ENCODE data around the gene CD151. TPM values are rescaled to one million over a fixed set of nuclear protein-coding genes. Genes with fewer than 3 reads are reported as not detected.

CD151 gene
- total and polyA plus RNA-seq, 2 experiments from 2014 or later, result 62.9 to 109 TPM

- H2AFZ ChIP-seq, result peak within 1 kb of the TSS; percentile 94
- Mint-ChIP-seq H3K27me3 (ENCODE audit: insufficient read depth, low read depth, poor library complexity) (peaks cover 33% of the 10 kb centered on the region), H3K4me3 (peak within 1 kb of the TSS; percentile 94), H3K4me1 (peaks cover 24% of the 10 kb centered on the region), H3K9me3 (peaks cover 5% of the 10 kb centered on the region; the same call in 1 of the 3 replicates), H3K27ac (peak within 1 kb of the TSS; percentile 100), H3K36me3 (ENCODE audit: low read depth) (peaks cover 38% of the 10 kb centered on the region)
- TF ChIP-seq CREB1 (CRISPR knock-in tag; IDR thresholded peaks at IDR 0.05; ENCODE audit: low read depth), result peak; percentile 100
- TF ChIP-seq POLR2AphosphoS5 (IDR thresholded peaks at IDR 0.05; ENCODE audit: low read depth), result peak; percentile 82
- TF ChIP-seq, protein P1, sequence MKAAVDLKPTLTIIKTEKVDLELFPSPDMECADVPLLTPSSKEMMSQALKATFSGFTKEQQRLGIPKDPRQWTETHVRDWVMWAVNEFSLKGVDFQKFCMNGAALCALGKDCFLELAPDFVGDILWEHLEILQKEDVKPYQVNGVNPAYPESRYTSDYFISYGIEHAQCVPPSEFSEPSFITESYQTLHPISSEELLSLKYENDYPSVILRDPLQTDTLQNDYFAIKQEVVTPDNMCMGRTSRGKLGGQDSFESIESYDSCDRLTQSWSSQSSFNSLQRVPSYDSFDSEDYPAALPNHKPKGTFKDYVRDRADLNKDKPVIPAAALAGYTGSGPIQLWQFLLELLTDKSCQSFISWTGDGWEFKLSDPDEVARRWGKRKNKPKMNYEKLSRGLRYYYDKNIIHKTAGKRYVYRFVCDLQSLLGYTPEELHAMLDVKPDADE (IDR thresholded peaks at IDR 0.05), result peak; percentile 96
- TF ChIP-seq, protein P2, sequence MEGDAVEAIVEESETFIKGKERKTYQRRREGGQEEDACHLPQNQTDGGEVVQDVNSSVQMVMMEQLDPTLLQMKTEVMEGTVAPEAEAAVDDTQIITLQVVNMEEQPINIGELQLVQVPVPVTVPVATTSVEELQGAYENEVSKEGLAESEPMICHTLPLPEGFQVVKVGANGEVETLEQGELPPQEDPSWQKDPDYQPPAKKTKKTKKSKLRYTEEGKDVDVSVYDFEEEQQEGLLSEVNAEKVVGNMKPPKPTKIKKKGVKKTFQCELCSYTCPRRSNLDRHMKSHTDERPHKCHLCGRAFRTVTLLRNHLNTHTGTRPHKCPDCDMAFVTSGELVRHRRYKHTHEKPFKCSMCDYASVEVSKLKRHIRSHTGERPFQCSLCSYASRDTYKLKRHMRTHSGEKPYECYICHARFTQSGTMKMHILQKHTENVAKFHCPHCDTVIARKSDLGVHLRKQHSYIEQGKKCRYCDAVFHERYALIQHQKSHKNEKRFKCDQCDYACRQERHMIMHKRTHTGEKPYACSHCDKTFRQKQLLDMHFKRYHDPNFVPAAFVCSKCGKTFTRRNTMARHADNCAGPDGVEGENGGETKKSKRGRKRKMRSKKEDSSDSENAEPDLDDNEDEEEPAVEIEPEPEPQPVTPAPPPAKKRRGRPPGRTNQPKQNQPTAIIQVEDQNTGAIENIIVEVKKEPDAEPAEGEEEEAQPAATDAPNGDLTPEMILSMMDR (conservative IDR thresholded peaks at IDR 0.05; ENCODE audit: low read depth in 2 of 2), result no peak
- TF ChIP-seq, protein P3, sequence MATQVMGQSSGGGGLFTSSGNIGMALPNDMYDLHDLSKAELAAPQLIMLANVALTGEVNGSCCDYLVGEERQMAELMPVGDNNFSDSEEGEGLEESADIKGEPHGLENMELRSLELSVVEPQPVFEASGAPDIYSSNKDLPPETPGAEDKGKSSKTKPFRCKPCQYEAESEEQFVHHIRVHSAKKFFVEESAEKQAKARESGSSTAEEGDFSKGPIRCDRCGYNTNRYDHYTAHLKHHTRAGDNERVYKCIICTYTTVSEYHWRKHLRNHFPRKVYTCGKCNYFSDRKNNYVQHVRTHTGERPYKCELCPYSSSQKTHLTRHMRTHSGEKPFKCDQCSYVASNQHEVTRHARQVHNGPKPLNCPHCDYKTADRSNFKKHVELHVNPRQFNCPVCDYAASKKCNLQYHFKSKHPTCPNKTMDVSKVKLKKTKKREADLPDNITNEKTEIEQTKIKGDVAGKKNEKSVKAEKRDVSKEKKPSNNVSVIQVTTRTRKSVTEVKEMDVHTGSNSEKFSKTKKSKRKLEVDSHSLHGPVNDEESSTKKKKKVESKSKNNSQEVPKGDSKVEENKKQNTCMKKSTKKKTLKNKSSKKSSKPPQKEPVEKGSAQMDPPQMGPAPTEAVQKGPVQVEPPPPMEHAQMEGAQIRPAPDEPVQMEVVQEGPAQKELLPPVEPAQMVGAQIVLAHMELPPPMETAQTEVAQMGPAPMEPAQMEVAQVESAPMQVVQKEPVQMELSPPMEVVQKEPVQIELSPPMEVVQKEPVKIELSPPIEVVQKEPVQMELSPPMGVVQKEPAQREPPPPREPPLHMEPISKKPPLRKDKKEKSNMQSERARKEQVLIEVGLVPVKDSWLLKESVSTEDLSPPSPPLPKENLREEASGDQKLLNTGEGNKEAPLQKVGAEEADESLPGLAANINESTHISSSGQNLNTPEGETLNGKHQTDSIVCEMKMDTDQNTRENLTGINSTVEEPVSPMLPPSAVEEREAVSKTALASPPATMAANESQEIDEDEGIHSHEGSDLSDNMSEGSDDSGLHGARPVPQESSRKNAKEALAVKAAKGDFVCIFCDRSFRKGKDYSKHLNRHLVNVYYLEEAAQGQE (IDR thresholded peaks at IDR 0.05; ENCODE audit: unreplicated experiment), result no peak
- peak within 1 kb of the TSS; percentile 99 for H3K4me2 ChIP-seq
- H3K9me2 ChIP-seq (ENCODE audit: insufficient read depth), result no peaks in the 10 kb centered on the region
- H3F3A ChIP-seq (replicated peaks; ENCODE audit: low read depth), result peaks cover 61% of the 10 kb centered on the region
- peaks cover 38% of the 10 kb centered on the region for H3K79me2 ChIP-seq (replicated peaks; ENCODE audit: insufficient read depth)
- H3K27ac ChIP-seq (ENCODE audit: low read depth), result peak within 1 kb of the TSS; percentile 95
- peak within 1 kb of the TSS; percentile 98 for H3K4me3 ChIP-seq
- peaks cover 16% of the 10 kb centered on the region for H4K20me1 ChIP-seq (replicated peaks; ENCODE audit: insufficient read depth)
- peaks cover 22% of the 10 kb centered on the region for H3K36me3 ChIP-seq (ENCODE audit: insufficient read depth)
- DNase-seq (ENCODE audit: low spot score), result peak; percentile 97
- H3K27me3 ChIP-seq (ENCODE audit: insufficient read depth), result no peaks in the 10 kb centered on the region
- peak; percentile 75 for ATAC-seq
- H3K4me1 ChIP-seq (ENCODE audit: insufficient read depth), result peaks cover 14% of the 10 kb centered on the region
These were observed 23.3 kb upstream of the CD151 start, which contains the start of gene RPLP2 for GRCh38 chr11:809287-810039. TSS of gene RPLP2 (plus strand) at chr11:809967. CDS start at chr11:810235, 268 bp downstream.

- Histone ChIP-seq H3K4me2 (peak overlapping the region; percentile 99), H3K36me3 (ENCODE audit: insufficient read depth) (peaks cover 22% of the 10 kb centered on the region), H2AFZ (no peak overlapping the region), H4K20me1 (replicated peaks; ENCODE audit: insufficient read depth) (peaks cover 20% of the 10 kb centered on the region), H3K9me2 (ENCODE audit: insufficient read depth) (no peaks in the 10 kb centered on the region), H3F3A (replicated peaks; ENCODE audit: low read depth) (peaks cover 61% of the 10 kb centered on the region), H3K79me2 (replicated peaks; ENCODE audit: insufficient read depth) (peaks cover 38% of the 10 kb centered on the region), H3K4me3 (peak overlapping the region; percentile 98), H3K27ac (ENCODE audit: low read depth) (peak overlapping the region; percentile 86), H3K27me3 (ENCODE audit: insufficient read depth) (no peaks in the 10 kb centered on the region), H3K4me1 (ENCODE audit: insufficient read depth) (peaks cover 13% of the 10 kb centered on the region)
- H3K27ac Mint-ChIP-seq, result peak overlapping the region; percentile 93
- H3K4me3 Mint-ChIP-seq, result peak overlapping the region; percentile 94
- peaks cover 5% of the 10 kb centered on the region; the same call in 1 of the 3 replicates for H3K9me3 Mint-ChIP-seq
- DNase-seq (ENCODE audit: low spot score) (no peak), ATAC-seq (peak; percentile 1; the same call in 2 of the 3 replicates)
- TF ChIP-seq ZNF114 (CRISPR knock-in tag; IDR thresholded peaks at IDR 0.05), result no peak
- TF ChIP-seq STAT1 (IDR thresholded peaks at IDR 0.05; ENCODE audit: unreplicated experiment), result no peak
- no peak for TF ChIP-seq POLR2AphosphoS5 (IDR thresholded peaks at IDR 0.05; ENCODE audit: low read depth)
- TF ChIP-seq, protein P3 (IDR thresholded peaks at IDR 0.05; ENCODE audit: unreplicated experiment), result no peak
- TF ChIP-seq, protein P1 (IDR thresholded peaks at IDR 0.05), result no peak
- H3K4me1 Mint-ChIP-seq, result peaks cover 24% of the 10 kb centered on the region
- H3K27me3 Mint-ChIP-seq (ENCODE audit: insufficient read depth, low read depth, poor library complexity), result peaks cover 36% of the 10 kb centered on the region
- peaks cover 38% of the 10 kb centered on the region for H3K36me3 Mint-ChIP-seq (ENCODE audit: low read depth)
These were observed 22.6 kb upstream of the CD151 start for GRCh38 chr11:810040-810567.
